Myocyte (in vitro differentiated cells): ENCODE results near the gene AMD1. TPM values are rescaled to one million over a fixed set of nuclear protein-coding genes. Genes with fewer than 3 reads are reported as not detected.
"Not testable (repeated sequence)": the region's sequence is repeated elsewhere in the genome, so short reads cannot be mapped to it uniquely, and the experiment has no call there.

Experiments
- DNase-seq: peaks from one replicate; pipeline ENCODE4 v3.0.0-alpha.2; 2012; ENCODE audit warnings: low read depth
- total RNA-seq: library from RNA; depleted of rRNA; stranded (reverse); fragments of >200 nt; gene quantifications from 2 replicates; pipeline ENCODE4 v1.2.3, GENCODE V29; 2014

Gene AMD1
- total RNA-seq, 1 donor from 2014 or later, result 97.2 TPM

- no peak for DNase-seq
These were observed 3.0 kb downstream of the AMD1 start for GRCh38 chr6:110877569-110877968.

- DNase-seq, result peak; percentile 40
These were observed 4.4 kb downstream of the AMD1 start for GRCh38 chr6:110878751-110879522.

GRCh38 chr6:110880651-110881050, 6.1 kb downstream of the AMD1 start:
- no peak for DNase-seq

GRCh38 chr6:110881546-110882273, 7.1 kb downstream of the AMD1 start:
- no peak for DNase-seq

GRCh38 chr6:110882274-110882619, 7.7 kb downstream of the AMD1 start:
- no peak for DNase-seq

- DNase-seq, result no peak
These were observed 8.4 kb downstream of the AMD1 start for GRCh38 chr6:110882824-110883554.

- DNase-seq, result no peak
These were observed 9.7 kb downstream of the AMD1 start for GRCh38 chr6:110884321-110884720.

- DNase-seq, result no peak
These were observed 10.9 kb downstream of the AMD1 start for GRCh38 chr6:110885526-110885925.

GRCh38 chr6:110886555-110887167, 12.1 kb downstream of the AMD1 start:
- no peak for DNase-seq

GRCh38 chr6:110890288-110890687, 15.7 kb downstream of the AMD1 start:
- no peak for DNase-seq

GRCh38 chr6:110895907-110896608, 21.5 kb downstream of the AMD1 start:
- no peak for DNase-seq

- DNase-seq, result no peak
These were observed 22.8 kb downstream of the AMD1 start for GRCh38 chr6:110897433-110897832.

- DNase-seq, result no peak
These were observed 23.5 kb downstream of the AMD1 start for GRCh38 chr6:110898111-110898510.

GRCh38 chr6:110900028-110900598, 25.5 kb downstream of the AMD1 start:
- DNase-seq, result no peak

GRCh38 chr6:110901601-110902000, 27.0 kb downstream of the AMD1 start:
- not testable (repeated sequence) for DNase-seq

- no peak for DNase-seq
These were observed 27.5 kb downstream of the AMD1 start for GRCh38 chr6:110902091-110902490.

GRCh38 chr6:110906273-110906672, 31.7 kb downstream of the AMD1 start:
- DNase-seq, result not testable (repeated sequence)

GRCh38 chr6:110930781-110931180, 56.2 kb downstream of the AMD1 start:
- DNase-seq, result no peak

- DNase-seq, result no peak
These were observed 59.3 kb downstream of the AMD1 start for GRCh38 chr6:110933912-110934311.

- DNase-seq, result no peak
These were observed 59.9 kb downstream of the AMD1 start for GRCh38 chr6:110934381-110934898.
